Thoracic aorta endothelial cell (primary cell): ENCODE measurements around the gene ADAMTS7. TPM values are rescaled to one million over a fixed set of nuclear protein-coding genes. Genes with fewer than 3 reads are reported as not detected.

ENCODE experiments used
- small RNA-seq: library from RNA; depleted of rRNA; stranded (forward); fragments of <200 nt; gene quantifications from one replicate; pipeline ENCODE3, GENCODE V24; 2012
- total RNA-seq: library from RNA; depleted of rRNA; stranded (reverse); fragments of >200 nt; gene quantifications from 2 replicates; pipeline ENCODE4 v1.2.3, GENCODE V29; 2012

Gene ADAMTS7
- 7.2 and 18.9 TPM in 2 replicates for total RNA-seq

GRCh38 chr15:78811124-78811824 lies at the start of gene ADAMTS7:
ADAMTS7 (minus strand) TSS chr15:78811464; CDS start chr15:78811220, 244 bp downstream.

Small RNAs within 50 kb of the gene (small RNA-seq; reads per million reads assigned to genes)
- not detected for gene AC022748.3

Other genes starting within 250 kb of the ADAMTS7 start
- gene CHRNA5, start 245.9 kb downstream of the ADAMTS7 start, total RNA-seq, result 15.2 and 19.1 TPM in 2 replicates
- not detected in 2 replicates for gene CHRNA3, start 190.5 kb downstream of the ADAMTS7 start, total RNA-seq
- not detected in 2 replicates for gene CHRNB4, start 170.3 kb downstream of the ADAMTS7 start, total RNA-seq
- gene MORF4L1, start 61.4 kb upstream of the ADAMTS7 start, total RNA-seq, result 298 and 414 TPM in 2 replicates
- 1.1 and 3.6 TPM in 2 replicates for gene CTSH, start 133.6 kb upstream of the ADAMTS7 start, total RNA-seq